Measurements from ENCODE around the gene RER1. TPM values are rescaled to one million over a fixed set of nuclear protein-coding genes. Genes with fewer than 3 reads are reported as not detected.

The RER1 gene
- total RNA-seq, 4 donors from 2014 or later = 56.4 to 76.8 (median 66.8) TPM

- H3K4me1 ChIP-seq = peaks cover 0 to 35% (median 14%) of the 10 kb centered on the region in 4 donors
- H3K4me3 ChIP-seq = no peak overlapping the region
- no peaks in the 10 kb centered on the region for H3K27me3 ChIP-seq
- H3K9me3 ChIP-seq = no peaks in the 10 kb centered on the region
- WGBS, 2 donors = 86 to 89% methylated on average over 17 of the region's 17 CpGs
- peaks cover 3 to 80% (median 32%) of the 10 kb centered on the region in 3 donors for H3K36me3 ChIP-seq
- no peak for DNase-seq (ENCODE audit: low spot score in 2 of 2)
- H3K27ac ChIP-seq = no peak overlapping the region
- no peak for TF ChIP-seq EP300 (IDR thresholded peaks at IDR 0.05)
- no peak for TF ChIP-seq POLR2A (IDR thresholded peaks at IDR 0.05)
- TF ChIP-seq CTCF (IDR thresholded peaks at IDR 0.05) = no peak
These were observed 4.4 kb downstream of the RER1 start for GRCh38 chr1:2396059-2396458.

- Histone ChIP-seq H3K4me3 (no peak overlapping the region), H3K9me3 (no peaks in the 10 kb centered on the region), H3K27ac (no peak overlapping the region), H3K36me3 (peaks cover 3 to 83% (median 32%) of the 10 kb centered on the region in 3 donors), H3K27me3 (no peaks in the 10 kb centered on the region), H3K4me1 (peaks cover 0 to 36% (median 14%) of the 10 kb centered on the region in 4 donors)
- no peak for DNase-seq (ENCODE audit: low spot score in 2 of 2)
- WGBS, 2 donors = 89 to 91% methylated on average over 5 of the region's 5 CpGs
- TF ChIP-seq CTCF (IDR thresholded peaks at IDR 0.05) (no peak), POLR2A (IDR thresholded peaks at IDR 0.05) (no peak), EP300 (IDR thresholded peaks at IDR 0.05) (no peak)
These were observed 4.8 kb downstream of the RER1 start for GRCh38 chr1:2396476-2396875.

- WGBS, 2 donors = 90 to 95% methylated on average over 19 of the region's 19 CpGs
- H3K9me3 ChIP-seq = no peaks in the 10 kb centered on the region
- H3K4me1 ChIP-seq = peaks cover 0 to 39% (median 14%) of the 10 kb centered on the region in 4 donors
These were observed 5.5 kb downstream of the RER1 start for GRCh38 chr1:2397007-2397679.

GRCh38 chr1:2398871-2399270, 7.2 kb downstream of the RER1 start:
- H3K27me3 ChIP-seq = no peaks in the 10 kb centered on the region
- H3K9me3 ChIP-seq = no peaks in the 10 kb centered on the region
- H3K4me1 ChIP-seq = peaks cover 0 to 22% (median under 1%) of the 10 kb centered on the region in 4 donors
- H3K4me3 ChIP-seq = no peak overlapping the region
- TF ChIP-seq CTCF (IDR thresholded peaks at IDR 0.05) (no peak), POLR2A (IDR thresholded peaks at IDR 0.05) (no peak), EP300 (IDR thresholded peaks at IDR 0.05) (no peak)
- WGBS, 2 donors = 84% methylated on average over 7 of the region's 7 CpGs
- no peak for DNase-seq (ENCODE audit: low spot score in 2 of 2)
- H3K27ac ChIP-seq = no peak overlapping the region
- H3K36me3 ChIP-seq = peaks cover 3 to 98% (median 50%) of the 10 kb centered on the region in 3 donors

More at GRCh38 chr1:2397007-2397679, 5.5 kb downstream of the RER1 start:
- Histone ChIP-seq H3K36me3 (peaks cover 3 to 90% (median 37%) of the 10 kb centered on the region in 3 donors), H3K27me3 (no peaks in the 10 kb centered on the region), H3K27ac (no peak overlapping the region), H3K4me3 (no peak overlapping the region)
- no peak for DNase-seq (ENCODE audit: low spot score in 2 of 2)
- TF ChIP-seq CTCF (IDR thresholded peaks at IDR 0.05) = no peak

- H3K36me3 ChIP-seq = peaks cover 3 to 98% (median 60%) of the 10 kb centered on the region in 3 donors
- no peaks in the 10 kb centered on the region for H3K27me3 ChIP-seq
These were observed 8.4 kb downstream of the RER1 start for GRCh38 chr1:2399890-2400575.

More at GRCh38 chr1:2399890-2400575, 8.4 kb downstream of the RER1 start:
- H3K4me3 ChIP-seq = no peak overlapping the region
- H3K4me1 ChIP-seq = peaks cover 0 to 10% (median 0%) of the 10 kb centered on the region in 4 donors
- TF ChIP-seq CTCF (IDR thresholded peaks at IDR 0.05) (no peak), EP300 (IDR thresholded peaks at IDR 0.05) (no peak), POLR2A (IDR thresholded peaks at IDR 0.05) (no peak)
- no peak for DNase-seq (ENCODE audit: low spot score in 2 of 2)
- H3K27ac ChIP-seq = no peak overlapping the region
- H3K9me3 ChIP-seq = no peaks in the 10 kb centered on the region
- WGBS, 2 donors = 81 to 88% methylated on average over 16 to 22 of the region's 22 CpGs
